IPS-15b (cell line): ENCODE data around the gene HOXB5.

Experiments
- H3K27me3 ChIP-seq: one replicate; pipeline ENCODE4 v1.6.1; 2013; ENCODE audit warnings: low read length; ENCODE audit not compliant: control insufficient read depth, insufficient read depth
- H3K36me3 ChIP-seq: one replicate; pipeline ENCODE4 v1.6.1; 2013; ENCODE audit warnings: low read length; ENCODE audit not compliant: control insufficient read depth, insufficient read depth
- H3K4me1 ChIP-seq: one replicate; pipeline ENCODE4 v1.6.1; 2013; ENCODE audit warnings: mild to moderate bottlenecking, low read length; ENCODE audit not compliant: control insufficient read depth, insufficient read depth
- H3K4me3 ChIP-seq: one replicate; pipeline ENCODE4 v1.5.1; 2013; ENCODE audit warnings: low read depth, low read length
- H3K9ac ChIP-seq: one replicate; pipeline ENCODE4 v1.6.1; 2013; ENCODE audit warnings: low read depth, mild to moderate bottlenecking, low read length
- H3K9me3 ChIP-seq: one replicate; pipeline ENCODE4 v1.6.1; 2013; ENCODE audit warnings: mild to moderate bottlenecking, low read length; ENCODE audit not compliant: control insufficient read depth, insufficient read depth

The HOXB5 gene

GRCh38 chr17:48568499-48569239 lies 24.9 kb downstream of the HOXB5 start:
- no peak overlapping the region for H3K9ac ChIP-seq
- no peaks in the 10 kb centered on the region for H3K36me3 ChIP-seq
- H3K4me1 ChIP-seq = peaks cover 6% of the 10 kb centered on the region
- no peaks in the 10 kb centered on the region for H3K9me3 ChIP-seq
- peak overlapping the region; percentile 22 for H3K4me3 ChIP-seq
- peaks cover 97% of the 10 kb centered on the region for H3K27me3 ChIP-seq

- Histone ChIP-seq H3K4me3 (peak overlapping the region; percentile 6), H3K9ac (no peak overlapping the region), H3K36me3 (no peaks in the 10 kb centered on the region), H3K27me3 (peaks cover 97% of the 10 kb centered on the region), H3K4me1 (peaks cover 6% of the 10 kb centered on the region), H3K9me3 (no peaks in the 10 kb centered on the region)
Measured at GRCh38 chr17:48567646-48568354, 25.8 kb downstream of the HOXB5 start.

GRCh38 chr17:48567209-48567608 lies 26.4 kb downstream of the HOXB5 start:
- H3K9ac ChIP-seq = no peak overlapping the region
- H3K36me3 ChIP-seq = no peaks in the 10 kb centered on the region
- peaks cover 6% of the 10 kb centered on the region for H3K4me1 ChIP-seq
- peak overlapping the region; percentile 6 for H3K4me3 ChIP-seq
- peaks cover 97% of the 10 kb centered on the region for H3K27me3 ChIP-seq
- no peaks in the 10 kb centered on the region for H3K9me3 ChIP-seq

GRCh38 chr17:48566717-48567116 lies 26.9 kb downstream of the HOXB5 start:
- peak overlapping the region; percentile 6 for H3K4me3 ChIP-seq
- no peaks in the 10 kb centered on the region for H3K9me3 ChIP-seq
- peaks cover 6% of the 10 kb centered on the region for H3K4me1 ChIP-seq
- peaks cover 97% of the 10 kb centered on the region for H3K27me3 ChIP-seq
- no peak overlapping the region for H3K9ac ChIP-seq
- no peaks in the 10 kb centered on the region for H3K36me3 ChIP-seq

- no peaks in the 10 kb centered on the region for H3K9me3 ChIP-seq
- peaks cover 6% of the 10 kb centered on the region for H3K4me1 ChIP-seq
Measured at GRCh38 chr17:48565925-48566710, 27.5 kb downstream of the HOXB5 start.

GRCh38 chr17:48565022-48565554 lies 28.5 kb downstream of the HOXB5 start:
- Histone ChIP-seq H3K9ac (no peak overlapping the region), H3K4me3 (peak overlapping the region; percentile 22), H3K9me3 (no peaks in the 10 kb centered on the region), H3K36me3 (no peaks in the 10 kb centered on the region), H3K27me3 (peaks cover 97% of the 10 kb centered on the region), H3K4me1 (peaks cover 6% of the 10 kb centered on the region)

More at GRCh38 chr17:48565925-48566710, 27.5 kb downstream of the HOXB5 start:
- H3K36me3 ChIP-seq = no peaks in the 10 kb centered on the region
- peak overlapping the region; percentile 22 for H3K4me3 ChIP-seq
- H3K9ac ChIP-seq = no peak overlapping the region
- peaks cover 97% of the 10 kb centered on the region for H3K27me3 ChIP-seq

- H3K4me3 ChIP-seq = peak overlapping the region; percentile 22
- H3K36me3 ChIP-seq = no peaks in the 10 kb centered on the region
- H3K9me3 ChIP-seq = no peaks in the 10 kb centered on the region
- H3K4me1 ChIP-seq = peaks cover 4% of the 10 kb centered on the region
- peaks cover 97% of the 10 kb centered on the region for H3K27me3 ChIP-seq
- no peak overlapping the region for H3K9ac ChIP-seq
Measured at GRCh38 chr17:48564188-48565021, 29.2 kb downstream of the HOXB5 start.

GRCh38 chr17:48563867-48564187 lies 29.8 kb downstream of the HOXB5 start:
- Histone ChIP-seq H3K9ac (no peak overlapping the region), H3K4me1 (peaks cover 4% of the 10 kb centered on the region), H3K36me3 (no peaks in the 10 kb centered on the region), H3K4me3 (no peak overlapping the region), H3K27me3 (peaks cover 97% of the 10 kb centered on the region), H3K9me3 (no peaks in the 10 kb centered on the region)

GRCh38 chr17:48563385-48563838 lies 30.2 kb downstream of the HOXB5 start:
- H3K4me3 ChIP-seq = peak overlapping the region; percentile 16
- peaks cover 97% of the 10 kb centered on the region for H3K27me3 ChIP-seq
- H3K4me1 ChIP-seq = peaks cover 4% of the 10 kb centered on the region

GRCh38 chr17:48562934-48563333 lies 30.6 kb downstream of the HOXB5 start:
- Histone ChIP-seq H3K4me3 (peak overlapping the region; percentile 16), H3K9ac (no peak overlapping the region), H3K27me3 (peaks cover 97% of the 10 kb centered on the region), H3K9me3 (no peaks in the 10 kb centered on the region), H3K36me3 (no peaks in the 10 kb centered on the region), H3K4me1 (peaks cover 3% of the 10 kb centered on the region)

More at GRCh38 chr17:48563385-48563838, 30.2 kb downstream of the HOXB5 start:
- Histone ChIP-seq H3K36me3 (no peaks in the 10 kb centered on the region), H3K9me3 (no peaks in the 10 kb centered on the region), H3K9ac (no peak overlapping the region)
